Suppressor macrophage treated with lipopolysaccharide for 4 hours (primary cell): Measurements from ENCODE around the gene DCUN1D2.
"Not testable (repeated sequence)": the region's sequence is repeated elsewhere in the genome, so short reads cannot be mapped to it uniquely, and the experiment has no call there.

Experiments used
- DNase-seq: peaks from one replicate; pipeline ENCODE4 v3.0.0-alpha.2; 2020

Gene DCUN1D2

GRCh38 chr13:113460599-113460998, 29.9 kb downstream of the DCUN1D2 start:
- no peak for DNase-seq

GRCh38 chr13:113460064-113460555, 30.4 kb downstream of the DCUN1D2 start:
- no peak for DNase-seq

- no peak for DNase-seq
Observed at GRCh38 chr13:113458253-113459065, 32.1 kb downstream of the DCUN1D2 start.

GRCh38 chr13:113457510-113457909, 33.0 kb downstream of the DCUN1D2 start:
- no peak for DNase-seq

- no peak for DNase-seq
Observed at GRCh38 chr13:113456116-113456702, 34.3 kb downstream of the DCUN1D2 start.

GRCh38 chr13:113455384-113455783, 35.1 kb downstream of the DCUN1D2 start:
- DNase-seq: no peak

GRCh38 chr13:113454936-113455335, 35.6 kb downstream of the DCUN1D2 start:
- no peak for DNase-seq

- DNase-seq: no peak
Observed at GRCh38 chr13:113452942-113453901, 37.3 kb downstream of the DCUN1D2 start, which contains the start of gene ADPRHL1. TSS of gene ADPRHL1 (minus strand) at chr13:113453488. CDS start at chr13:113453437, 51 bp downstream.

- no peak for DNase-seq
Observed at GRCh38 chr13:113452466-113452865, 38.0 kb downstream of the DCUN1D2 start.

- no peak for DNase-seq
Observed at GRCh38 chr13:113451951-113452421, 38.5 kb downstream of the DCUN1D2 start.

GRCh38 chr13:113450861-113451620, 39.5 kb downstream of the DCUN1D2 start:
- DNase-seq: not testable (repeated sequence)

GRCh38 chr13:113450348-113450744, 40.2 kb downstream of the DCUN1D2 start:
- DNase-seq: not testable (repeated sequence)

GRCh38 chr13:113449693-113450347, 40.7 kb downstream of the DCUN1D2 start:
- DNase-seq: no peak

GRCh38 chr13:113448885-113449692, 41.4 kb downstream of the DCUN1D2 start:
- DNase-seq: no peak

GRCh38 chr13:113448545-113448884, 42.0 kb downstream of the DCUN1D2 start:
- DNase-seq: no peak

GRCh38 chr13:113447596-113447995, 42.9 kb downstream of the DCUN1D2 start:
- DNase-seq: no peak

GRCh38 chr13:113446488-113446854, 44.0 kb downstream of the DCUN1D2 start:
- DNase-seq: no peak

- no peak for DNase-seq
Observed at GRCh38 chr13:113445791-113446487, 44.6 kb downstream of the DCUN1D2 start.

- DNase-seq: no peak
Observed at GRCh38 chr13:113443991-113444390, 46.5 kb downstream of the DCUN1D2 start.

GRCh38 chr13:113442985-113443362, 47.5 kb downstream of the DCUN1D2 start:
- DNase-seq: no peak
